GM23338 (cell line): Measurements from ENCODE around the gene CRTC3. TPM values are rescaled to one million over a fixed set of nuclear protein-coding genes. Genes with fewer than 3 reads are reported as not detected.

Experiments used
- ATAC-seq: fragments of 200-7000 bp; cut with Tn5 transposase; 3 replicates; pipeline ENCODE4 v1.9.1; 2020
- DNase-seq: peaks from one replicate; pipeline ENCODE4 v3.0.0-alpha.2; 2015; ENCODE audit warnings: low spot score
- H2AFZ ChIP-seq: fragments of 200-600 bp; sonication (generic); 2 replicates; pipeline ENCODE4 v1.8.0; 2016; ENCODE audit warnings: antibody characterized with exemption, mild to moderate bottlenecking, moderate library complexity
- H3F3A ChIP-seq: fragments of 200-600 bp; sonication (generic); replicated peaks from 2 replicates; pipeline ENCODE4 v1.8.0; 2017; ENCODE audit warnings: antibody characterized with exemption, mixed run types, low read depth
- H3K27ac ChIP-seq: fragments of 200-600 bp; sonication (generic); 2 replicates; pipeline ENCODE4 v1.6.1; 2016; ENCODE audit warnings: low read depth
- H3K27me3 ChIP-seq: fragments of 200-600 bp; sonication (generic); 2 replicates; pipeline ENCODE4 v1.8.0; 2016; ENCODE audit warnings: mild to moderate bottlenecking, mixed run types, moderate library complexity; ENCODE audit not compliant: insufficient read depth
- H3K36me3 ChIP-seq: fragments of 200-600 bp; sonication (generic); 2 replicates; pipeline ENCODE4 v1.8.0; 2016; ENCODE audit warnings: mild to moderate bottlenecking; ENCODE audit not compliant: insufficient read depth
- H3K4me1 ChIP-seq: fragments of 200-600 bp; sonication (generic); 2 replicates; pipeline ENCODE4 v1.8.0; 2016; ENCODE audit warnings: mild to moderate bottlenecking, moderate library complexity; ENCODE audit not compliant: insufficient read depth
- H3K4me2 ChIP-seq: fragments of 200-600 bp; sonication (generic); 2 replicates; pipeline ENCODE4 v1.7.1; 2017; ENCODE audit warnings: mixed run types
- H3K4me3 ChIP-seq: fragments of 200-600 bp; sonication (generic); 2 replicates; pipeline ENCODE4 v1.6.1; 2016; ENCODE audit warnings: mixed run types
- H3K79me2 ChIP-seq: fragments of 200-600 bp; sonication (generic); replicated peaks from 2 replicates; pipeline ENCODE4 v1.8.0; 2017; ENCODE audit warnings: mild to moderate bottlenecking; ENCODE audit not compliant: insufficient read depth
- H3K9me2 ChIP-seq: fragments of 200-600 bp; sonication (generic); 2 replicates; pipeline ENCODE4 v1.8.0; 2017; ENCODE audit not compliant: insufficient read depth
- H4K20me1 ChIP-seq: fragments of 200-600 bp; sonication (generic); replicated peaks from 2 replicates; pipeline ENCODE4 v1.8.0; 2017; ENCODE audit warnings: mild to moderate bottlenecking; ENCODE audit not compliant: insufficient read depth
- H3K27ac Mint-ChIP-seq: 2 replicates; pipeline ENCODE4 v1.8.0; 2020; ENCODE audit warnings: inconsistent platforms, mild to moderate bottlenecking, moderate library complexity, mixed read lengths
- H3K27me3 Mint-ChIP-seq: 3 replicates; pipeline ENCODE4 v1.8.0; 2022; ENCODE audit warnings: low read depth, mild to moderate bottlenecking, moderate library complexity, mixed read lengths, inconsistent platforms; ENCODE audit not compliant: insufficient read depth, poor library complexity
- H3K36me3 Mint-ChIP-seq: 3 replicates; pipeline ENCODE4 v1.8.0; 2021; ENCODE audit warnings: low read depth, mild to moderate bottlenecking, inconsistent platforms, moderate library complexity, mixed read lengths
- H3K4me1 Mint-ChIP-seq: 3 replicates; pipeline ENCODE4 v1.8.0; 2020; ENCODE audit warnings: mild to moderate bottlenecking, inconsistent platforms, mixed read lengths
- H3K4me3 Mint-ChIP-seq: 3 replicates; pipeline ENCODE4 v1.8.0; 2021; ENCODE audit warnings: moderate library complexity, mild to moderate bottlenecking, inconsistent platforms, mixed read lengths
- H3K9me3 Mint-ChIP-seq: 3 replicates; pipeline ENCODE4 v1.8.0; 2020; ENCODE audit warnings: moderate library complexity, mild to moderate bottlenecking, inconsistent platforms, mixed read lengths
- CREB1 ChIP-seq: fragments of 250-450 bp; sonication (Bioruptor Pico); IDR thresholded peaks from 2 replicates; pipeline ENCODE4 v1.5.0; 2020; ENCODE audit warnings: low read depth, mild to moderate bottlenecking, moderate library complexity
- ETS1 ChIP-seq: IDR thresholded peaks from 2 replicates; pipeline ENCODE4 v1.6.1; 2016; ENCODE audit warnings: antibody characterized with exemption
- JUNB ChIP-seq: IDR thresholded peaks from one replicate; pipeline ENCODE4 v1.6.1; 2016; ENCODE audit warnings: antibody characterized with exemption; ENCODE audit not compliant: unreplicated experiment
- STAT1 ChIP-seq: IDR thresholded peaks from one replicate; pipeline ENCODE4 v1.6.1; 2016; ENCODE audit warnings: antibody characterized with exemption; ENCODE audit not compliant: unreplicated experiment
- ZNF114 ChIP-seq: fragments of 250-450 bp; sonication (Bioruptor Pico); IDR thresholded peaks from 2 replicates; pipeline ENCODE4 v1.5.0; 2020; ENCODE audit warnings: mild to moderate bottlenecking, moderate library complexity
- ZNF331 ChIP-seq: fragments of 250-450 bp; sonication (Bioruptor Pico); IDR thresholded peaks from 2 replicates; pipeline ENCODE4 v1.5.0; 2020; ENCODE audit warnings: low read depth, mild to moderate bottlenecking, moderate library complexity
- ZNF462 ChIP-seq: fragments of 250-450 bp; sonication (Bioruptor Pico); IDR thresholded peaks from 2 replicates; pipeline ENCODE4 v1.5.0; 2020; ENCODE audit warnings: mild to moderate bottlenecking, moderate library complexity
- polyA plus RNA-seq: library from polyadenylated mRNA; unstranded; fragments of >200 nt; fragmentation: Nextera tagmentation; extraction: Ambion mirVana; gene quantifications from 2 replicates; pipeline ENCODE4 v1.2.1, GENCODE V29; 2016
- total RNA-seq: library from RNA; depleted of rRNA; stranded (reverse); fragments of >200 nt; shearing (Covaris generic); gene quantifications from 2 replicates; pipeline ENCODE4 v1.2.3, GENCODE V29; 2014

CRTC3 gene
- total and polyA plus RNA-seq, 2 experiments from 2014 or later: 2.8 to 3.8 TPM

- no peak for TF ChIP-seq ZNF462 (CRISPR knock-in tag)
These were observed 40.2 kb upstream of the CRTC3 start (continued) for GRCh38 chr15:90489514-90489913.

DNA sequence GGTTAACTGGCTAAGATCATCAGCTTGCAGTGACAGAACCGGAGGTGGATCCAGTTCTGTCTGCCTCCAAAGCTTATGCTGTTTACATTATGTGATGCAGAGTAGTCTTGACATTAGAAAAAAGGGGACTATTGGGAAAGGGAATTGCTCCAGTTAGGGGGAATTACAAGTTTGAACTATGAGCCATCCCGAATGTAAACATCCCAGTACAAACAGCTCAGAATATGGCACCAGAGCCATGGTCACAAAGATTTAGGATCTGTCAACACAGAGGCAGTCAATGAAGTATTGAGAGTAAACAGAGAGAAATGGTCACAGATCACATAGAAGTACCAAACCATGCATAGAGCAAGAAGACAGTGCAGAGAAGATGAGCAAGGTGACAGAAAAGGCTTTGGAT lies 39.8 kb upstream of the CRTC3 start:
- DNase-seq (no peak), ATAC-seq (no peak)
- Mint-ChIP-seq H3K27me3 (no peaks in the 10 kb centered on the region), H3K27ac (no peak overlapping the region), H3K36me3 (peaks cover 54% of the 10 kb centered on the region), H3K4me1 (no peaks in the 10 kb centered on the region), H3K4me3 (no peak overlapping the region), H3K9me3 (no peaks in the 10 kb centered on the region)
- peaks cover 66% of the 10 kb centered on the region for H3K36me3 ChIP-seq
- H3K27ac ChIP-seq: no peak overlapping the region
- H3K79me2 ChIP-seq: no peaks in the 10 kb centered on the region
- no peaks in the 10 kb centered on the region for H3K27me3 ChIP-seq
- H4K20me1 ChIP-seq: 0 out of 2 replicates have a peak, but pooled peaks cover 1% of the 10 kb centered on the region
- H3F3A ChIP-seq: no peaks in the 10 kb centered on the region
- no peaks in the 10 kb centered on the region for H3K9me2 ChIP-seq
- no peak overlapping the region for H3K4me3 ChIP-seq
- no peak for TF ChIP-seq JUNB
- no peak for TF ChIP-seq ZNF462 (CRISPR knock-in tag)
- TF ChIP-seq ZNF114: no peak
- TF ChIP-seq CREB1: no peak
- TF ChIP-seq ZNF331 (CRISPR knock-in tag): no peak
- no peak for TF ChIP-seq STAT1
- no peak for TF ChIP-seq ETS1
- no peak overlapping the region for H2AFZ ChIP-seq
- H3K4me2 ChIP-seq: no peak overlapping the region
- H3K4me1 ChIP-seq: no peaks in the 10 kb centered on the region
